Activated naive CD4-positive, alpha-beta T cell (primary cell): ENCODE results near the gene C1GALT1.
"Not testable (repeated sequence)": the region's sequence is repeated elsewhere in the genome, so short reads cannot be mapped to it uniquely, and the experiment has no call there.

Source experiments
- DNase-seq, 4 experiments: peaks; one replicate each; lab custom pipeline; 2025; lab: John Stamatoyannopoulos, UW

Gene C1GALT1

GRCh38 chr7:7237201-7237977 is 55.0 kb downstream of the C1GALT1 start:
- no peak for DNase-seq

DNA sequence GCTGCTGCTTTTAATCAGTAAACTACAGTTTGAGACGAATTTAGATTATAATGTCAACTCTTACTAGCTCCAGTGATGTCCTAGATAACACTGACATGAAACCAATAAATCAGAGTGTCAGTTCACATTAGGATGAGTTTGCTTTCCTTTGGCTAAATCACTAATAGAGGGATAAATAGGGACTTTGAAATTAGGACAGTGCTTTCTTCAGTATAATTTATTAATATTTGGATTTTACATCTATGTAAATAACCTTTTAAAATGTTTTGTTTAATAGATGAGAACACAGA is 55.6 kb downstream of the C1GALT1 start:
- DNase-seq: no peak

DNA sequence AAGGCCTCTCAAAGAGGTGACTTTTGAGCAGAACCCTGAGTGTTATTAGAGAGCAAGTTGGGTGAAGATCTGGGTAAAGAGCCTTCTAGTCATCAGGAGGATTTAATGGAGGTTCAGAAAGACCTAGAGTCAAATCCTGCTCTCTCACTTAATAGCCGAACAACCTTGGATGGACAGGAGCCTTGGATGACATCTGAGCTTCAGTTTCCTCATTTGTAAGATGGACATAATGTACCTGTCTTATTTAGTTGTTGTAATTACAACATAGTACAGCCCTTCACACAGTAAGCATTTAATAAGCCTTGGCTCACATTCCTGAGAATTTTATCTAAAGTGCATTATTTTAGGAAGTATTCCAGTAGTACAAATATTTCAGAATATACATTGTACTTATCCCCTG is 57.0 kb downstream of the C1GALT1 start:
- no peak for DNase-seq

- no peak for DNase-seq
These were observed 60.6 kb downstream of the C1GALT1 start for GRCh38 chr7:7242899-7243298.

- not testable (repeated sequence) for DNase-seq
These were observed 62.9 kb downstream of the C1GALT1 start for GRCh38 chr7:7245233-7245632.

DNA sequence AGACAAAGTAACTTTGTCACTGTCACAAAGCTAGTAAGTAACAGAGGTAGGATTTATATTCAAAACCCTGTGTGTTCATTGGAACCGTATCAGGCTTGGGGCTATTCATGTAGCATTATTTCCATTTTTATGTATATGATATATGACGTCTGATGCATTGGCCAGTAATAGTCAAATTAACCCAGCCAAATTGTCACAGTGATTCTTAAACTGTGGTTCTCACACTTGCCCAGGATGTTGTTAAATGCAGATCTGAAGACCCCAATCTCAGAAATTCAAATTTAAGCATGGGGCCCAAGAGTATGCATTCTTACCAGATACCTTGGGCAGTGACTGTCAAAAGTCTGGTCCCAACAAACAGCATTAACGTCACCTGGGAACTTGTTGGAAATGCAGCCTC is 63.9 kb downstream of the C1GALT1 start:
- no peak for DNase-seq

GRCh38 chr7:7247658-7248057 is 65.3 kb downstream of the C1GALT1 start:
- no peak for DNase-seq

DNA sequence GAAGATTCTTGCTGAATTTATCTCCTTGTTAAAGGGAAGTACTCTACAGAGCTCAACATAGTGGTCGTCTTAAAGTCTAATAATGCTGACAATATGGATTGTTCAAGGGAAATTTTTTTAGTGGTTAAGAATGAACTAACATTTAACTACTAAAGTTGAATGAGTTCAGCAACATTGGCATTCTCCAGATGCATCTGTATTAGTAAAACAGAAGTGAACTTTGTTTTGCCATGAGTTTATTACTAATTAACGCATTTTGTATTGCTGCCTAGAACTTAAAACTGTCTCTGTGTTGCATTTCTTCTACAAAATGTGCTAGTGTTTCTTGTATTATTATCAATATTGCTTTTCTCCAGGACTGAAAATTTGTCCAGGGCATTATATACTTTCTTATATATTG is 67.5 kb downstream of the C1GALT1 start:
- no peak for DNase-seq

- no peak for DNase-seq
These were observed 69.4 kb downstream of the C1GALT1 start for GRCh38 chr7:7251742-7252141.

DNA sequence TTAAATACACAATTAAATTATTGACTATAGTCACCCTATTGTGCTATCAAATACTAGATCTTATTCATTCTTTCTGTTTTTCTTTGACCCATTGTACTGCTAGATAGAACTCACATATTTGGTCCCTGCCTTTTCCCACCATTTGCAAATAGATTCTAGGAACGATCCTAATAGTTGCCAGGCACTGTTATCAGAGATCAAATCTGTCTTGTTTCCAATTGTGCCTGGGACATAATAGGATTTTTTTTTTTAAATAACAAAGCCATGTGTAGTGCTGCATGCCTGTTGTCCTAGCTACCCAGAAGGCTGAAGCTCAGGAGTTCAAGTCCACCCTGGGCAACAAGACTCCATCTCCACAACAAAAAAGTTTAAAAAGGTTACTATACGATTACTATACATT is 72.0 kb downstream of the C1GALT1 start:
- DNase-seq: no peak

DNA sequence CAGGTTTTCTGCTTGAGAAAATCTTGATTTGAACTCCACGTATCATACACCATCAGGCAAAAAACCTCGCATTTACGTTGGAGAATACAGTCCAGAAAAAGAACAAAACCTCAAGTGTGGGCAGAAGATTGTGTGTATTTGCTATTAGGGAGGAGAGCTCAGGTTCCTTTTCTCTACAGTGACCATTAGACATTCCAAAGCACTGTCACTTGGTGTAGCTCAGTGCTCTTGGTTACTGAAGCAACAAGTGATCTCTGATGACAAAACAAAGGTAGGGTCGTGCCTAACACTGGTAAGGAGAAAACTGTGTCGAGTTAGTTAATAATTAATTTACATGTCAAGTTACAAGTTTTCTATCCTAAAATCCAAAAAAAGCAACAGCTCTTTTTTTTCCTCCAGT is 72.6 kb downstream of the C1GALT1 start:
- DNase-seq: no peak

DNA sequence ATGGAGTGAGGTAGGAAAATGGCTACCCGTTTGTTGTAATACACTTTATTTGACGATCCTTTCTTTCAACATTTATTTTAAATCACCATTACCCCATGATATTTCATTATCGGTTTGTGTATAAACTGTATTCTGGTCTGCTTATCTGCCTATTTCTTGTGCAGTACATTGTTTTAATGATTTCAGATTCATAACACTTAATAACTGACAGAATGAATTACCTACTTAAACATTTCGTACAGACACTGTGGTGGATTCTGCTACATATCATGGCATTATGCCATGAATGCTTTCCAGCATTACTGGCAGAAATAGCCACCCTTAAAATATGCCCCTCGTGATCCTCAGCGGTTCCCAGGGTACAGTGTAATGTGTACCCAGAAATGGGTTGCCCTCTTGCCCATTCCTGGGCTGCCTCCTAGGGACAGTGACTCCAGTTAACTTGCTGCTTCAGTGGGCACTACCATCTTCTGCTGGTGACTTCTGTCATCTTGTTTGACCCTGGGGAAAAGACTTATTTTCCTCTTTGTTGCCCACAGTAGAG is 74.5 kb downstream of the C1GALT1 start:
- no peak for DNase-seq

DNA sequence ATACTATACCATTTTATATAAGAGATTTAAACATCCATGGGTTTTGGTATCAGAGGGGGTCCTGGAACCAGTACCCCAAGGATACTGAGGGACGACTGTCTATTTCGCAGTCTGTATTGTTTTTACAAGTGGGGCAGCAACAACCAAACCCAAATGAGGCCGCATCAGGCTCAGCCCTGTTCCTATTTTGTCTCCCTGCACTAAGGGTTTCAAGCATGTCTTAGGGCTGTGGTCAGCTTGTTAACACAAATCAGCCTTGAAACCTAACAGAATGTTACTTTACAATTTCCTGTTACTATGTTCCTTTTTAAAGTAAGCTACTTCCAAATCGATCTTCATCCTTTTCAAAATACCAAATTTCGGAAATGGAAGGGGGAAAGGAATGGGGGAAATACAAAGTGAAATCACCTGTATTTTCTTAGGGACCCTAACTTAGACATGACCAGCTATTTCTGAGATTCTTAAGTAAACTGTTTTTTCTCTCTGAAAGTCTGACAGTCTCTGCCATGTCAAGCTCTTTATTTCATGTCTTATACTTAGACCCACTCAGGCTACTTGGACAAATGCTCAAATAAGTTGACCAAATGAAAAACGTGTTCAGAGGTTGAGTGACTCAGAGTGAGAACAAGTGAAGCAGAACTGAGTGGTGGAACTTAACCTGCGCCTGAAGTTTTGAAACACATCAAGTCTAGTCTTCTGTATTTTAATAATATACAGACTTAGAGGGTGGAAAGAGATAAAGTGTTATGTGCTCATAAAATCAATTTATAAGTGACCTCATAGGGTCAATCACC is 75.8 kb downstream of the C1GALT1 start:
- DNase-seq: no peak

GRCh38 chr7:7261863-7262262 is 79.5 kb downstream of the C1GALT1 start:
- DNase-seq: no peak

DNA sequence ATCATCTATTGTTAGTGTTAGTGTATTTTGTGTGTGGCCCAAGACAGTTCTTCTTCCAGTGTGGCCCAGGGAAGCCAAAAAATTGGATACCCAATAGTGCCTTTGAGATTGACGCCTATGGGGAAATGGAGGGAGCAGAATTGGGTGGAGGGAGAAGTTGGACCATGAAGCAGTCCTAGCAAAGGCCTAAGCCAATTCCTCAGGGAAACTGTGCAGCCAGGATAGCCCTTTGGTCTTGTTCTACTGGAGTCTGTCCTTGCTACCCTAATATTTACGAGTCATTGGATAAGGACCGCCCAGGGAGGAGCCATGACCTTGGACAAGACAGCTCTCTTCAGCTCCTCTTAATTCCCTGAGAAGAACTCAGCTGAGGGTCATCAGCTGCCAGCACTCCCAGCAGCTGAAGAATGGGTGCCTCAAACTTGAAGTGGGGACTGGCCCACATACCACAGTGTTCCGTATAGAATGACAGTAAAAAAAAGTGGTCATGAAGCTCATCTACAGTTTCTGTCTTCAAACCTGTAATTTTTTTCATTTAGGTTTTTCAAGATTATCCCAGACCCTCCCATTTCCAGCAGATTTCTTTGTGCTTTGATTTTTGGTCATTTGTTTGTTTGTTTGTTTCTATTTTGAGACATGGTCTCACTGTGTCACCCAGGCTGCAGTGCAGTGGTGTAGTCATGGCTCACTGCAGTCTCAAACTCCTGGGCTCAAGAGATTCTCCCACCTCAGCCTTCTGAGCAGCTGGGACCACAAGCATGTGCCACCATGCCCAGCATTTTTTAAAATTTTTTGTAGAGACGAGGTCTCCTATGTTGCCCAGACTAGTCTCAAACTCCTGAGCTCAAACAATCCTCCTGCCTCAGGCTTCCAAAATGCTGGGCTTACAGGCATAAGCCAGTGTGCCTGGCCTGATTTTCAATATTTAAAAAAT is 81.2 kb downstream of the C1GALT1 start:
- no peak for DNase-seq

- no peak for DNase-seq
These were observed 82.1 kb downstream of the C1GALT1 start for GRCh38 chr7:7264306-7265040.

DNA sequence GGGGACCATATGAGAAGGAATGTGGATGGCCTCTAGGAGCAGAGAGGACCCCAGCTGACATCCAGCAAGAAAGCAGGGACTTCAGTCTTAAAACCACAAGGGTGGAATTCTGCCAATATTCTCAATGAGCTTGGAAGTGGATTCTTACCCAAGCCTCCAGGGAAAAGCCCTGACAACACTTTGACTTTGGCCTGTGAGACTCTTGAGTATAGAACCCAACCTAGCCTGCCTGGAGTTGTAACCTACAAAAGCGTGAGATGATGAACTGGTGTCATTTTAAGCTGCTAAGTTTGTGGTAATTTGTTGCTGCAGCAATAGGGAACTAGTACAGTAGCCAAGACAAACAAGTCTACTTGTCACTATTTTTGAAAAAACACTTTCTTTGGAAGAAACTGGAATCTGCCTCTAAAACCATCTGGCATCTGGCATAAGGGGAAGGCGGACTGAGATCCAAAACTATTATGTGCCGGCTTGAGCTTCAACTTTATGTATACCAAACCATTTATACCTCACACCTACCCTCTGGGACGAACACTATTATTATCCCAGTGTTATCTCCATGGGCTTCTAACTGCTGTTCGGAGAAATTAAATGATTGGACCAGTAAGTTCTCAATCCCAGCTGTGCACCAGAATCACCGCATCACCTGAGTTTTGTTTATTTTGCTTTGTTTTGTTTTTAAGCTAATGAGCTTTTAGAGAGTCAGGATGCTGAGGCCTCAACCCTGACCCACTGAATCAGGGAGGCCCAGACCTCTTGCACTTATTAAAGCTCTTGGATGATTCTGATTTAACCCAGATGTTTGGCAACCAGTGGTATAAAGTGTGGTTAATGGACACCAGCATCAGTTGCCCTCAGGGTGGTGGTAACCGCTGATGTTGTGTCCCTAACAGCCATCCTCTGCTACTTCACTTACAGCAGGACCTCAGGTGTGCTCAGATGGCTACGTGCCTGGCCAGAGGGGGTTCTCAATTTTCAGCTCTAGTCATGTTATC is 83.0 kb downstream of the C1GALT1 start:
- no peak for DNase-seq

DNA sequence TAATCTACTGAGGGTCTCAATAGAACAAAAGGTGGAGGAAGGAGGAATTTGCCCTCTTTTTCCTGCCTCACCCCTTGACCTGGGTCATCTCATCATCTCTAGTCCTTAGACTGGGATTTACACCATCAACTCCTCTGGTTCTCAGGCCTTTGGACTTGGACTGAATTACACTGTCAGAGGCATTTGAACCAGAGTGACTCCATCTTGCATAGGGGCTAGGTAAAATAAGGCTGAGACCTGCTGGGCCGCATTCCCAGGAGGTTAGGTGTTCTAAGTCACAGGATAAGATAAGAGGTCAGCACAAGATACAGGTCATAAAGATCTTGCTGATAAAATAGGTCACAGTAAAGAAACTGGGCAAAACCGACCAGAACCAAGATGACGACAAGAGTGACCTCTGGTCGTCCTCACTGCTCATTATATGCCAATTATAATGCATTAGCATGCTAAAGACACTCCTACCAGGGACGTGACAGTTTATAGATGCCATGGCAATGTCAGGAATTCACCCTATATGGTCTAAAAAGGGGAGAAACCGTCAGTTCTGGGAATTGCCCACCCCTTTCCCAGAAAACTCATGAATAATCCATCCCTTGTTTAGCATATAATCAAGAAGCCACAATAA is 84.0 kb downstream of the C1GALT1 start:
- DNase-seq: no peak

GRCh38 chr7:7271094-7271874 is 88.9 kb downstream of the C1GALT1 start:
- DNase-seq: no peak
